ENCODE measurements around the gene DNAH6.
"Not testable (repeated sequence)": the region's sequence is repeated elsewhere in the genome, so short reads cannot be mapped to it uniquely, and the experiment has no call there.

Gene DNAH6

DNA sequence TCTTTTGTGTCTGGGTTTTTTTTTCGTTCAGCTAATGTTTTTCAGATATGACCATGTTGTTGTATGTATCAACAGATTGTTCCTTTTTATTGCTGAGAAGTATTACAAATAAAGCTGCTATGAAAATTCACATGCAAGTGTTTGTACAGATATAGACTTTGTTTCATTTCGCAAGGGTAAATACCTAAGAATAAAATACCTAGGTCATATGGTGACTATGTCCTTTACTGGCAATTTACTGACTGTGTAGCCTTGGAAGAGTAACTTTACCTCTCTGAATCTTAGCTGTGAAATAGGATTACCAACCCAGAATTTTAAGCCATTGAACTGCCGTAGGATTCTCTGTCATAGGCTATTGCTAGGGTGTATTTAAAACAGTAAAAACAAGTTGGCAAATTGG lies 19.0 kb upstream of the DNAH6 start:
- CTCF ChIA-PET: no interaction called here
- TF ChIP-seq, protein P1, sequence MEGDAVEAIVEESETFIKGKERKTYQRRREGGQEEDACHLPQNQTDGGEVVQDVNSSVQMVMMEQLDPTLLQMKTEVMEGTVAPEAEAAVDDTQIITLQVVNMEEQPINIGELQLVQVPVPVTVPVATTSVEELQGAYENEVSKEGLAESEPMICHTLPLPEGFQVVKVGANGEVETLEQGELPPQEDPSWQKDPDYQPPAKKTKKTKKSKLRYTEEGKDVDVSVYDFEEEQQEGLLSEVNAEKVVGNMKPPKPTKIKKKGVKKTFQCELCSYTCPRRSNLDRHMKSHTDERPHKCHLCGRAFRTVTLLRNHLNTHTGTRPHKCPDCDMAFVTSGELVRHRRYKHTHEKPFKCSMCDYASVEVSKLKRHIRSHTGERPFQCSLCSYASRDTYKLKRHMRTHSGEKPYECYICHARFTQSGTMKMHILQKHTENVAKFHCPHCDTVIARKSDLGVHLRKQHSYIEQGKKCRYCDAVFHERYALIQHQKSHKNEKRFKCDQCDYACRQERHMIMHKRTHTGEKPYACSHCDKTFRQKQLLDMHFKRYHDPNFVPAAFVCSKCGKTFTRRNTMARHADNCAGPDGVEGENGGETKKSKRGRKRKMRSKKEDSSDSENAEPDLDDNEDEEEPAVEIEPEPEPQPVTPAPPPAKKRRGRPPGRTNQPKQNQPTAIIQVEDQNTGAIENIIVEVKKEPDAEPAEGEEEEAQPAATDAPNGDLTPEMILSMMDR (conservative IDR thresholded peaks at IDR 0.05; ENCODE audit: low read depth): no peak
- POLR2A ChIA-PET (ENCODE audit: low non-redundant PET): no interaction called here
- no peak overlapping the region for H3K27ac ChIP-seq
- no peak for DNase-seq (ENCODE audit: low spot score)

- DNase-seq (ENCODE audit: low spot score): no peak
- ChIA-PET CTCF (no interaction called here), POLR2A (ENCODE audit: low non-redundant PET) (no interaction called here)
- H3K27ac ChIP-seq: no peak overlapping the region
- TF ChIP-seq, protein P1 (conservative IDR thresholded peaks at IDR 0.05; ENCODE audit: low read depth): no peak
Observed at GRCh38 chr2:84498150-84498799, 18.0 kb upstream of the DNAH6 start.

GRCh38 chr2:84511024-84511423 lies 5.3 kb upstream of the DNAH6 start:
- H3K27ac ChIP-seq; POLR2A ChIA-PET (ENCODE audit: low non-redundant PET); CTCF ChIA-PET; DNase-seq (ENCODE audit: low spot score): not testable (repeated sequence)

- DNase-seq (ENCODE audit: low spot score): no peak
- POLR2A ChIA-PET (ENCODE audit: low non-redundant PET): no interaction called here
- H3K27ac ChIP-seq: no peak overlapping the region
- CTCF ChIA-PET: interaction anchor here (1.0 kb wide), 1 partner anchor 769 kb away, joined by 3 read pairs; no protein-coding TSS in a partner anchor
- TF ChIP-seq, protein P1 (conservative IDR thresholded peaks at IDR 0.05; ENCODE audit: low read depth): no peak
Observed at GRCh38 chr2:84515788-84516187, 510 bp upstream of the DNAH6 start.

GRCh38 chr2:84519332-84519957 lies 3.1 kb downstream of the DNAH6 start:
- no peak for DNase-seq (ENCODE audit: low spot score)
- POLR2A ChIA-PET (ENCODE audit: low non-redundant PET): no interaction called here
- H3K27ac ChIP-seq: no peak overlapping the region
- TF ChIP-seq, protein P1 (conservative IDR thresholded peaks at IDR 0.05; ENCODE audit: low read depth): no peak
- CTCF ChIA-PET: no interaction called here

GRCh38 chr2:84526562-84526961 lies 10.3 kb downstream of the DNAH6 start:
- POLR2A ChIA-PET (ENCODE audit: low non-redundant PET): no interaction called here
- CTCF ChIA-PET: interaction anchor here (0.6 to 1.2 kb wide), 4 partner anchors 8 to 399 kb away, joined by 3 read pairs; no protein-coding TSS in a partner anchor

More at GRCh38 chr2:84526562-84526961, 10.3 kb downstream of the DNAH6 start:
- no peak for DNase-seq (ENCODE audit: low spot score)
- no peak overlapping the region for H3K27ac ChIP-seq
- TF ChIP-seq, protein P1 (conservative IDR thresholded peaks at IDR 0.05; ENCODE audit: low read depth): no peak

Data from RWPE1 (cell line).